ACHN (cell line): ENCODE data around the gene TPCN1.

Experiments
- DNase-seq: peaks from one replicate; pipeline ENCODE4 v3.0.0-alpha.2; 2015
- in situ Hi-C: cut with HindIII; loops from 2 replicates; pipeline ENCODE4 v1.10.0; 2017; ENCODE audit warnings: low sequenced_read_pairs, low pct_ligation_motif_present, low pct_unique_long_range_greater_than_20kb

The TPCN1 gene

DNA sequence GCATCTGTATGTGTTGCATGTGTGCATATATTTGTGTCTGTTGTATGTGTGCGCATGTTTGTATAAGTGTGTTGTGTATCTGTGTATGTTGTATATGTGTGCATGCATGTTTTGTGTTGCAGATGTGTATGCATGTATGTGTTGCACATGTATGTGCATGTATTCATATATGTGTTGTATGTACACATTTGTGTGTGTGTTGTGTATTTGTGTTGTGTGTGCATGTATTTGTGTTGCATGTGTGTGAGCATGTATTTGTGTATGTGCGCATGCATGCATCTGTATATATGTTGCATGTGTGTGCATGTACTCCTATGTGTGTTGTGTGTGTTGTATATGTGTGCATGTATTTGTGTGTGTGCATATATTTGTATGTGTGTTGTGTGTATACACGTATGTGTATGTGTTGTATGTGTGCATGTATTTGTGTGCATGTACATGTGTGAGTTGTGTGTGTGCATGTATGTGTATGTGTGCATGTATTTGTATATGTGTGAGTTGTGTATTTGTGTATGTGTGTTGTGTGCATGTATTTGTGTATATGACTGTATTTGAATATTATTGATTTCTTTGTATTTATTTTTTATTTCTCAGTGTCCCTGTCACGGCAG, 96.9 kb downstream of the TPCN1 start:
- in situ Hi-C loops: no loop called here
- no peak for DNase-seq

- in situ Hi-C loops: no loop called here
- DNase-seq: no peak
Observed at GRCh38 chr12:113318900-113319628, 97.8 kb downstream of the TPCN1 start.

- no peak for DNase-seq
Observed at GRCh38 chr12:113320401-113320800, 99.1 kb downstream of the TPCN1 start.

DNA sequence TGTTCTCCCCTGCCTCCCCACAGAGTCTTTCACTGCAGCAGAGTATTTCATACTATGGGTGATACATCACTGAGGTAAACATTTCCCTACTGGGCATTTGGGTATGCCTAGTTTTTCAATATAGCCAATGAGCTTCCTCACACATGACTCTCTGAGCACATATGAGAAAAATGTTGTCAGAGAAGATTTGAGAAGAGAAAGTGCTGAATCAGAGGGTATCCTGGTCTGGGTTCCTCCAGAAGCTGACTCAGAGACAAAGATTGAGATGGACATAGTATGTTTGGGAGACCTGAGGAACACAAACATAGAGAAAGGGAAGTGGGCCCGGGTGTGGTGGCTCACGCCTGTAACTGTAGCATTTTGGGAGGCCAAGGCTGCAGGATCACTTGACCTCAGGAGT, 101.1 kb downstream of the TPCN1 start:
- in situ Hi-C loops: no loop called here
- no peak for DNase-seq

More at GRCh38 chr12:113320401-113320800, 99.1 kb downstream of the TPCN1 start:
- in situ Hi-C loops: no loop called here

GRCh38 chr12:113325916-113326315, 104.7 kb downstream of the TPCN1 start:
- in situ Hi-C loops: no loop called here
- no peak for DNase-seq

GRCh38 chr12:113326775-113327395, 105.6 kb downstream of the TPCN1 start:
- no peak for DNase-seq
- in situ Hi-C loops: no loop called here

GRCh38 chr12:113328368-113328889, 107.2 kb downstream of the TPCN1 start:
- in situ Hi-C loops: no loop called here

DNA sequence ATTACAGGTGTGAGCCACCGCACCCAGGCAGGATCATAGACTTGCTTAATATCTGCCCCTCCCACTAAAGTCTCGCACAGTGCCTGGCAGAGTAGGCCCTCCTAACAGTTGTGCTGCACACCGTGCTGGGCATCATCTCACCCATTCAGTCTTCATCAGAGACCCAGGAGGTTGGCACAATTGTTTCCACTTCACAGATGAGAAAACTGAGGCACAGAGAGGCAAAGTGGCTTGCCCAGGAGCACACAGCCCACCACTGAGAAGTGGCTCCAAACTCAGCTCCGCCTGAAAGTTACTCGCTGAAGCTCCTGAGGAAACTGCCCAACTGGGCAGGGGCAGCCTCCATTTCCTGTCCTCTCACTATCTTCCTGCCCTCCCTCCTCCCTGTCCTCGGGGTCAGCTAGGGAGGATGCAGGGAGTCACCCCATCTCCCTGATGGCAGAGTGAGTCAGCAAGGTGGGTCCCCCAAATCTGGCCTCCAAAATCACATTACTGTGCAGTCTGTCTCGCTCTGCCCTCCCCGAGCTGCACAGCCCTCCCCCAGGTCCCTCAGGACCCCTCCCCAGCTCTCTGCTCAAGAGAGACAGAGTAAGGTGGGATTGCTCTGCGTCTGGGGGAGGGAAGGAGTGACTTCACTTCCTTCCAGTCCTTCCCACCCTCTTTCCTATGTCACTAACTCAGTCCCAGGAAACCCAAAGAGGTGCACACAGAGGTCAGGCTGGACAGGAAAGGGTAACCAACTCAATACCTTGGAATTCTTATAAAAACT, 107.9 kb downstream of the TPCN1 start:
- in situ Hi-C loops: no loop called here
- DNase-seq: peak; percentile 35

More at GRCh38 chr12:113328368-113328889, 107.2 kb downstream of the TPCN1 start:
- no peak for DNase-seq

DNA sequence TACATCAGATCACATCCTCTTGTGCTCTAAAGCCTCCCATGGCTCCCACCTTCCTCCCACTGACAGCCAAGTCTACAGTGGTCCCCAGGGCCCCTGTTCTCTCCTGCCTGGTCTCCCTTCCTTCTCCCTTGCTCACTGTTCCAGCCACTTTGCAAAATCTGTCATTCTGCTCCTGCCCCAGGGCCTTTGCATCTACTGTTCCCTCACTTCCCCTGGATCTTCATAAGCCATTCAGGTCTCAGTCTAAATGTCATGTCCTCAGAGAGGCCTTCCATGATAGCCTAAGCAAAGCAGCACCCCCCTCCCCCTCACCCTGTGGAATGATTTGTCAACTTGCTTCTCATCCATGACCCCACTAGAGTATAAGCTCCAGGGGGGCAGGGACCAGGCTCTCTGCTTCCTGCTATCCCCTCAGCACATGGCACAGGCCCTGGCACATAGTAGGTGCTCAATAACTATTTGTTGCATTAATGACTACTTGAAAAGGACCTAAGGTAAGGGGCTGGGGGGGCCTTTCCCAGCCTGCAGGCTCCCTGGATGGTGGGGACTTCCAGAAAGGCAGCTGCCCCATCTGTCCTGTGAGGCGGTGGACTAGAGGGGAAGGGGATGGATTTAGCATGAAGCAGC, 108.6 kb downstream of the TPCN1 start:
- DNase-seq: no peak
- in situ Hi-C loops: no loop called here

DNA sequence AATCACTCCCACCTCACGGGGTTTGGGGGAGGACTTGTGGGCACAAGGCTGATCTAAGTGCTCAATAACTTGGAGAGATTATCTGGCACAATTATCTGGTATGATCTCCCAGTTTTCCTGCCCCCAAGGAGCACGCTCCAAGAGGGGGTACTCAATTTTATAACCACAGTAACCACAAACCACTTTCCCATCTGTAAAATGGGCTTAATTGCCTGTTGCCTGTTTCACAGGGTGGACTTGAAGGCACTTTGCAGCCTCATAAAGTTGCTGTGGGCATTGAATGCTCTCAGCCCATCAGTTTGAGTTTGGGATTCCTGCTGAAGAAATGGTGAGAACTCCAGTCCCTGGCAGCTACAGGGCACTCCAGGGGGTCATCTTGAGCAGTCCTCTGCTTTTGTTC, 109.2 kb downstream of the TPCN1 start:
- no peak for DNase-seq
- in situ Hi-C loops: no loop called here

GRCh38 chr12:113332688-113333417, 111.6 kb downstream of the TPCN1 start:
- DNase-seq: no peak
- in situ Hi-C loops: no loop called here

DNA sequence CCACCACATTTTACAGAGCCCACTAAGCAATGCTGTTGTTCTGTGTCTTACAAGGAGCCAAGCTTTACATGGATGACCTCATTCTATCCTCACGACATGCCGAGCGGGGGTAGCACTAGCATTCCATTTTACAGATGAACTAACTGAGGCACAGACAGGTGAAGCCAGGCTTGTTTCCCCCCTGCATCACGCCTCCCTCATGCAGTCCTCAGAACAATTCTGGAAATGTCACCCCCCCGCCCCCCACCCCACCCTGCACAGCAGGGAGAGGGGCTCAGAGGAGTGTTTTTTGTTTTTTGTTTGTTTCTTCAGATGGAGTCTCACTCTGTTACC, 112.1 kb downstream of the TPCN1 start:
- in situ Hi-C loops: no loop called here
- DNase-seq: no peak

- in situ Hi-C loops: no loop called here
- DNase-seq: no peak
Observed at GRCh38 chr12:113333877-113334785, 112.9 kb downstream of the TPCN1 start.

DNA sequence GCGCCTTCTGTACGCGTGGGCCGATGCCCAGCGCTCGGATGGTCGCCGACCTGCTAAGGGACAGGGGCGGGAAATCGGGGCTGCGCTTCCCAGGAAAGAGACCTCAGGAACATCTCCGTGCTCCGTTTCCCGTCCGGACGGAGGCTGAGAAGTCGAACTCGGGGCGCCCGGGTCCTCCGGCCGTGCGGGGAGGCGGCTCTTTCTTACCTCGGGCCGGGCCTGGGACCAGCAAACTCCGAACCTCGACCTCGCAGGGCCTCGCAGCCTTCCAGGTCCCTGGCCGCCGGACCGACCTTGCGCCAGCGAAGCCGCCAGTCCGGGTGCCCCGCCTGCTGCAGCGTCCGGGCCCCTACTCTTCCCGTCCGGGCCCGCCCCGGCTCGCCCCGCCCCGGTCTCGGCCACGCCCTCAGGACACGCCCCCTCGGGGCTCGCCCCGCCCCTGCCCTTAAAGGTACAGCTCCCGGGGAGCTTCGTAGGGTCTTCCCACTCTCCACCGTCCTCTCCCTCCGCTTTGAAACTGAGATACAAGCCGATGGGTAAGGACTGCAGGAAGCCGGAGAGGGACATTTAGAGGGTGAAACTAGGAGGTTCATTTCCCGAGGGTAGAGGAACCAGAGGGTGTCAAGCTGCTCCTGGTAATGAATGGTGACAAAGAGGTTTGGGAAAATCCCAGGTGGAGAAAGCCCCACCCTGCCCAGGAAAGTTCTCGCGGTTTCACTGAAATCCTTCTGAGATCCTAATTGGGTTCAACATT, 113.7 kb downstream of the TPCN1 start, which contains the start of gene SLC8B1:
Gene SLC8B1 (minus strand): TSS at position 324 of the 754 bp plus-strand sequence. CDS start 2,231 bp downstream, outside the sequence.
- peak; percentile 88 for DNase-seq
- in situ Hi-C loops: no loop called here

GRCh38 chr12:113339540-113339939, 118.3 kb downstream of the TPCN1 start:
- no peak for DNase-seq
- in situ Hi-C loops: no loop called here

DNA sequence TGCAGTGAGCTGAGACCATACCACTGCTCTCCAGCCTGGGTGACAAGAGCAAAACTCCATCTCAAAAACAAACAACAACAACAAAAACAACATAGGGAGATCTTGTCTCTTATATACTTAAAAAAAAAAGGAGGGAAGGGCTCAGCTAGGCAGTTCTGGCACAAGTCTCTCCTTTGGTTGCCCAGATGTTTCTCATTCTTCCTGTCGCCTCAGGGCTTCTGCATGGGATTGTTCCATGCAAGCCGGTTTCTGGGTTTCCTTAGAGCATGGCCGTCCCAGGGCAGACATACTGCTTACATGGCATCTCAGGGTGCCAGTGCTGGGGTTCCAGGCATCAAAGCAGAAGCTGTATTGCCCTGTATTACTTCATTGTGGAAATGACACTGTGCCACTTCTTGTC, 118.8 kb downstream of the TPCN1 start:
- DNase-seq: no peak
- in situ Hi-C loops: no loop called here
